IPS DF 6.9 (cell line): ENCODE data around the gene INTS7.
"Not testable (repeated sequence)": the region's sequence is repeated elsewhere in the genome, so short reads cannot be mapped to it uniquely, and the experiment has no call there.

Experiments
- DNase-seq: peaks from one replicate; pipeline ENCODE4 v3.0.0-alpha.2; 2013; ENCODE audit warnings: low read depth, low spot score
- H3K27ac ChIP-seq: one replicate; pipeline ENCODE4 v1.5.1; 2013; ENCODE audit warnings: low read length, control low read depth
- H3K27me3 ChIP-seq: 2 replicates; pipeline ENCODE4 v1.6.1; 2013; ENCODE audit warnings: mild to moderate bottlenecking, low read length; ENCODE audit not compliant: control insufficient read depth, insufficient read depth
- H3K36me3 ChIP-seq: 2 replicates; pipeline ENCODE4 v1.6.1; 2013; ENCODE audit warnings: low read length; ENCODE audit not compliant: control insufficient read depth, insufficient read depth
- H3K4me1 ChIP-seq: 2 replicates; pipeline ENCODE4 v1.6.1; 2013; ENCODE audit warnings: low read length; ENCODE audit not compliant: control insufficient read depth, insufficient read depth
- H3K4me3 ChIP-seq: 2 replicates; pipeline ENCODE4 v1.5.1; 2013; ENCODE audit warnings: mild to moderate bottlenecking, low read length
- H3K9me3 ChIP-seq: 2 replicates; pipeline ENCODE4 v1.6.1; 2013; ENCODE audit warnings: low read length, inconsistent platforms; ENCODE audit not compliant: control insufficient read depth, insufficient read depth
- WGBS: extraction: QIAGEN DNeasy Blood & Tissue Kit; methylation state at CpG from one replicate; pipeline ENCODE4 v1.1.7; 2013; ENCODE audit warnings: mixed read lengths, missing lambda C conversion rate; ENCODE audit not compliant: insufficient read length, insufficient coverage; 5-methylcytosine and 5-hydroxymethylcytosine counted together

Gene INTS7

DNA sequence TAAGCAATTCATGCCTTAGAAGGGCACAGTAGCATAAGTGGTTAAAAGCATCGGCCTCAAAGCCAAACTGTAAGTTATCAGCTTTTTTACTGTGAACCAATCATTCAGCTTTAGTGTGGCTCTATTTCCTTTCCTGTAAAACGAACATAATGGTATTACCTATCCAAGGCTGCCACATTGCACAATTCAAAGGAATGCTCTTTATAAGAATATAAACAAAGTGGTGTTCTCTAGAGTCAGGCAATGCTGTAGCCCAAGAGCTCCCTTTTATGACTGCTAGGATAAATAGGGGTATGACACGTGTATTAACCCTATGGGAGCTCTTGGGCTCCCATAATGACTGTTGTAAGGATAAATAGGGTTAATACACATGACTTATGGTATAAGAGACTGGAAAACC lies 25.4 kb downstream of the INTS7 start:
- WGBS: no CpG with 5 or more reads among the region's 3 CpGs
- H3K27ac ChIP-seq: no peak overlapping the region
- H3K36me3 ChIP-seq: peaks cover 2% of the 10 kb centered on the region; the same call in 1 of the 2 replicates
- H3K4me3 ChIP-seq: no peak overlapping the region
- H3K27me3 ChIP-seq: no peaks in the 10 kb centered on the region
- no peaks in the 10 kb centered on the region for H3K4me1 ChIP-seq
- DNase-seq: no peak
- no peaks in the 10 kb centered on the region for H3K9me3 ChIP-seq

DNA sequence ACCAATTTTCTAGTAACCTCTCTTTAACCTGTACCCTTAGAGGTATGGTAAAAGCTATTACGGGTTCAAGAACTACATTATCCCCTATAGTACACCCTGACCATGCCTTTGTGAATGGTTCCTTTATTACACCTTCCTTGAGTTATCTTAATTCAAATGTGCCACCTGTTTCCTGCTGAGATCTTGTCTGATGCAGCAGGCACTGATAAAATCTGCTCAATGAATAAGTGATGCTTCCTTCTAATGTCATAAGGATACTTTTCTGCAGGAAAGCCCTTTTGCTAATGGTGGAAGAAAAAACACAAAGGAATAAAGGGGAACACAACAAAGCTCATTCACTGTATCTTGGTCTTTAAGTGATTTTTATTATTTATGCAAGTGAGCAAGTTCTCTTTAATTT lies 25.8 kb downstream of the INTS7 start:
- no peak overlapping the region for H3K27ac ChIP-seq
- H3K27me3 ChIP-seq: no peaks in the 10 kb centered on the region
- H3K4me1 ChIP-seq: no peaks in the 10 kb centered on the region
- H3K9me3 ChIP-seq: no peaks in the 10 kb centered on the region
- no CpG with 5 or more reads among the region's 1 CpG for WGBS
- H3K4me3 ChIP-seq: no peak overlapping the region
- H3K36me3 ChIP-seq: peaks cover 2% of the 10 kb centered on the region; the same call in 1 of the 2 replicates
- no peak for DNase-seq

DNA sequence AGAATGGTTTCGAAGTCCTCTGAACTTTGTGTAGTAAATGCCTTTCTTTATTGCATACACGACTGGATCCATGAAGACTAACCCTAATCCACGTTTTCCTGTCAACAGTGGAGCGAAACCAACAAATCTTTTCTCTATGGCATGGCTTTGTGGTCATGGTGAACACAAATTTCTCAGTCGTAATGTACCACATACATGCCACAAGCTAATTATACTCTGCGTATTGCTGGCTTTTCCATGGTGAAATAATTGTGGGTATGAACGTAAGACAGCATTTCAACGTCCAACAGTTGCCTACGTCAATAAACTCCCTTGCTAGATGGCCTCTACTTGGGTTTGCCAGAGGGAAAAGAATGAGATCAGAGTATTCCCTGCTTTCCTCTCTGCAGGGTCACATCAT lies 27.5 kb downstream of the INTS7 start:
- Histone ChIP-seq H3K36me3 (peaks cover 2% of the 10 kb centered on the region; the same call in 1 of the 2 replicates), H3K4me3 (no peak overlapping the region), H3K27ac (no peak overlapping the region), H3K4me1 (no peaks in the 10 kb centered on the region), H3K27me3 (no peaks in the 10 kb centered on the region), H3K9me3 (no peaks in the 10 kb centered on the region)
- no CpG with 5 or more reads among the region's 9 CpGs for WGBS
- DNase-seq: no peak

DNA sequence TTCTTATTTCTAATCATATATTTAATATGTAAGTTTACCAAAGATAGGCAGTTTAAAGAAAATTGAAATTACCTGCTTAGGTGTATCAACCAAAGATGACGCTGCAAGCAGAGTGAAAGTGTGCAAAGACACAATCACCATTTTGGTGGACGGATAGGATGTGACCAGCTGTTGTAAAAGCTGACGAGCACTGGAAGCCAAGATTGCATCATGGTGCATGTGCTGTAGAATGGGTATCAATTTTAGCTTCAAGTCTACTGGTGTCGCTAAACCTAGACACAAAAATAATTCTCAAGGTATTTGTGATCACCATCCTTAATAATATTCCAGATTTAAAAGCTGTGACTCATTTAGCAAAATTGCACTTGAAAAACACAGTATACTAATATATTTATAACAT lies 28.2 kb downstream of the INTS7 start:
- no peak overlapping the region for H3K27ac ChIP-seq
- no peaks in the 10 kb centered on the region for H3K4me1 ChIP-seq
- H3K9me3 ChIP-seq: no peaks in the 10 kb centered on the region
- no peaks in the 10 kb centered on the region for H3K27me3 ChIP-seq
- peaks cover 2% of the 10 kb centered on the region; the same call in 1 of the 2 replicates for H3K36me3 ChIP-seq
- no peak overlapping the region for H3K4me3 ChIP-seq
- DNase-seq: no peak
- WGBS: no CpG with 5 or more reads among the region's 4 CpGs

DNA sequence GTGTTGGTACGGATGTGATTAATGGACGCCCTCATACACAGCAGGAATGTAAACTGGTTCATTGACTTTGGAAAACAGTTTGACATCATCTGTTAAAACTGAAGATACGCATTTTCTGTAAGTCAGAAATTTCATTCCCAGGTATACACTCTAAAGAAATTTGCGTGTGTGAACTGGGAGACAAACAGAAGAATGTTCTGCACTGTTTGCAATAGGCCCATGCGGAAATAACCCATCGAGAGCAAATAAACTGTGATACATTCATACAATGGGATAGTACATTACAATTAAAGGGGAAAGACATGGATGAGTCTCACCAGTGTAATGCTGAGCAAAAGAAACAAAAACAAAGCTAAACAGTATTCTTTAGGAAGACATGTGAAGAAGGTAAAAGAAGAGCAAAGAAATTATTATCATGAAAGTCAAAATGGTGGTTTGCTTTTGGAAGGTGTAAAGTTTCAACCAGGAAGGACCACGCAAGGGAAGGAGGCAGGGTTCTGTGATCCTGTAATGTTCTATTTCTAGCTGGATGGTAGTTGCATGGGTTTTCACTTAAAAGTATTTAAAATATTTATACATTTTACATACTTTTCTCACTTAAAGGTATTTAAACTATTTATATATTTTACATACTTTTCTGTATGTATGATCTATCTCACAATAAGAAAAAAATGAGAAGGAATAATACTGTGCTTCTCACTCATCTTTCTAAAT lies 30.3 kb downstream of the INTS7 start:
- H3K4me3 ChIP-seq: no peak overlapping the region
- no peak for DNase-seq
- no peaks in the 10 kb centered on the region for H3K9me3 ChIP-seq
- H3K27ac ChIP-seq: no peak overlapping the region
- H3K36me3 ChIP-seq: peaks cover 2% of the 10 kb centered on the region; the same call in 1 of the 2 replicates
- H3K27me3 ChIP-seq: no peaks in the 10 kb centered on the region
- WGBS: no CpG with 5 or more reads among the region's 7 CpGs
- H3K4me1 ChIP-seq: no peaks in the 10 kb centered on the region

DNA sequence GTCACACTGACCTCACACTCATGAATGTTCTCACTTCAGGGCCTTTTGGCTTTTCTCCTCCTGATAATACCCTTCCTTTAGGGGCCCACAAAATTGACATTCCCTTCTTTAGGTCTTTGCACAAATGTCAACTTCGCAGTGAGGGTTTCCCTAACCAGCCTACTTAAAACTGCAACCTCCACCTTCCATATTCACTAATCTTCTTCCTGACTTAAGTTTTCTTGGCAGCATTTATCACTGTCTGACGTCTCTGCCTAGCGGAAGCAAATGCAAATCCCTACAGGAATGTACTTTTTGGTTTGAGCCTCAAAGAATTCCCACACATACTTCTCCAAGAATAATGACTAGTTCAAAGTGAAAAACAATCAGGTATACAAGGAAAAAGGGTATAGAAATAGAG lies 32.8 kb downstream of the INTS7 start:
- no peak for DNase-seq
- Histone ChIP-seq H3K27me3 (no peaks in the 10 kb centered on the region), H3K27ac (no peak overlapping the region), H3K4me1 (no peaks in the 10 kb centered on the region), H3K9me3 (no peaks in the 10 kb centered on the region), H3K36me3 (no peaks in the 10 kb centered on the region), H3K4me3 (no peak overlapping the region)
- no CpG with 5 or more reads among the region's 3 CpGs for WGBS

DNA sequence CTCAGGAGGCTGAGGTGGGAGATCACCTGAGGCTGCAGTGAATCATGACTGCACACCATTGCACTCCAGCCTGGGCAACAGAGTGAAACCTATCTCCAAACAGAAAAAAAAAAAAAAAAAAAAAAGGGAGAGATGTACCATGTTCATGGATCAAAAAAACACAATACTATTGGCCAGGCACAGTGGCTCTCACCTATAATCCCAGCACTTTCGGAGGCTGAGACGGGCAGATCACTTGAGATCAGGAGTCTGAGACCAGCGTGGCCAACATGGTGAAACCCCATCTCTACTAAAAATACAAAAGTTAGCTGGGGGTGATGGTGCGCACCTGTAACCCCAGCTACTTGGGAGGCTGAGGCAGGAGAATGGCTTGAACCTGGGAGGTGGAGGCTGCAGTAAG lies 37.9 kb downstream of the INTS7 start:
- not testable (repeated sequence) for H3K27ac ChIP-seq, H3K4me3 ChIP-seq, H3K27me3 ChIP-seq, H3K9me3 ChIP-seq, H3K4me1 ChIP-seq, H3K36me3 ChIP-seq, DNase-seq
- no CpG with 5 or more reads among the region's 4 CpGs for WGBS

DNA sequence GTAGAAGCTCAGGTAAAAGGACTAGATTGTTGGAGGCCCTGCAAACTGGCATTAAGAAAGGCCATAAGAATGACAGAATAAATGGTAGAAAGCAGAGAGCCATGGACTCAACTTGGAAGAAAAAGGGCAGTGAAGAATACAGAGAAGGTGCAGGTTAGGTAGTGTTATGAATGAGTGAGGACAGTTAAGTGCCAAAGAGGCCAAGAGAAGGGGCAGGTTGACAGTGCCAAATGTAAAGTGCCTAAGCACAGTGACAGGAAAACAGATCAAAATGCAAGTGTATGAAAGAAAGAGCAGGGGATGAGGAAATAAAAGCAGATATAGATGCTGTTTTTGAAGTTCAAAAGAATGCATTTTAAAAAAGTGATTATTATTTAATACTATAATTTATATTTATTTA lies 43.7 kb downstream of the INTS7 start:
- H3K9me3 ChIP-seq: no peaks in the 10 kb centered on the region
- H3K4me3 ChIP-seq: no peak overlapping the region
- no peaks in the 10 kb centered on the region for H3K27me3 ChIP-seq
- no peaks in the 10 kb centered on the region for H3K36me3 ChIP-seq
- no peak overlapping the region for H3K27ac ChIP-seq
- no peaks in the 10 kb centered on the region for H3K4me1 ChIP-seq
- no peak for DNase-seq

DNA sequence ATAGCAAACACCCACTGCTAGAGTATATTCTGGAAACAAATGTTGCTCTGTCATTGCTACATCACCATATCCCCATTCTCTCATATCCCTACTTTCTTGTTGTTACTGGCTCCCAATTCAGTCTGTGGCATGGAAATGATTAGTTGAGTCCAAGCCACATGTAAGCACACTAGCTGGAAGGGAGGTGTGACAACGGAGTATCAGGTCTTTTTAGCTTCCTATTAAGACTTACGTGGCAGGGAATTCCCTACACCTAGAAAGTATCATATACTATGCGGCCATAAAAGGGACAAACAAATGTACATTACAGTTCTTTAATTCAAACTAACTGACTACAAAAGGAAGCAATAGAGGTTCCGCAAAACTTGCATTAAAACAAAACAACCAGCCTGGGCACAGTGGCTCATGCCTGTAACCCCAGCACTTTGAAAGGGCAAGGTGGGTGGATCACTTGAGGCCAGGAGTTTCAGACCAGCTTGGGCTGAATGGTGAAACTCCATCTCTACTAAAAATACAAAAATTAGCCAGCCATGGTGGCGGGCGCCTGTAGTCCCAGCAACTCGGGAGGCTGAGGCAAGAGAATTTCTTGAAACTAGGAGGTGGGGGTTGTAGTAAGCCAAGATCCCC lies 48.6 kb downstream of the INTS7 start:
- Histone ChIP-seq H3K27ac (no peak overlapping the region), H3K27me3 (no peaks in the 10 kb centered on the region), H3K36me3 (no peaks in the 10 kb centered on the region), H3K4me3 (no peak overlapping the region), H3K4me1 (no peaks in the 10 kb centered on the region), H3K9me3 (no peaks in the 10 kb centered on the region)
- no peak for DNase-seq
- WGBS: no CpG with 5 or more reads among the region's 7 CpGs

DNA sequence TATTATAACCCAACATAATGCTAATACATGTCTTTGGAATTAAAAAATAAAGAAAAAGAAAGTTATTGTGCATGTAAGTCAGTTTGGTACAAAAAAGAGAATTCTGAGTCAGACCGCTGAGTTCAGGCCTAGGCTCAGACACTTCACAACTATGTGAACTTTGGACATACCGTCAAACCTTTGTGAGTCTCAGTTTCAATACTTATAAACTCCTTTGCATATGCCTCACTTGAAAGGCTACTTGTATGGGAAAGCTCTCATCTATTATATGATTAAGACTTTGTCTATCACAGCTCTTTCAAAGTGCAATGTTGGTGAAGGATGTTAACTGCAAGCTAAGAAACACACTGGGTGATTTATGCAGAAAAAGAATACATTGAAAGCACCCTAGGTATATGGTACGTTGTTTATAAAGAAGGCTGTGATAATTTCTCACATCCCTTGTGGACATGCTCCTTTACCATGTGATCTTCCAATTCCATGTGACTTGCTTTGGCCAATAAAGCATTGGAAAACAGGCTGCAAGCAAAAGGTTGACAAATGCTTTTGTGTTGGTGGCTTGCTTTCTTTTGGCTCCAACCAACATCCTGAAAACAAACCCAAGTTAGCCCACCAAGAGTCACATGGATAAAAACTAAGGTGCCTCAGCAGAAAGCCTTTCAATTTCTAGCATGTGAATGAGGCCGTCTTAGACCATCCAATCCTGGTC lies 49.6 kb downstream of the INTS7 start:
- no peaks in the 10 kb centered on the region for H3K36me3 ChIP-seq
- H3K9me3 ChIP-seq: no peaks in the 10 kb centered on the region
- no peak for DNase-seq
- H3K27me3 ChIP-seq: no peaks in the 10 kb centered on the region
- no CpG with 5 or more reads among the region's 4 CpGs for WGBS
- no peaks in the 10 kb centered on the region for H3K4me1 ChIP-seq
- no peak overlapping the region for H3K27ac ChIP-seq
- H3K4me3 ChIP-seq: no peak overlapping the region
